Measurements from ENCODE around the gene TFR2. TPM values are rescaled to one million over a fixed set of nuclear protein-coding genes. Genes with fewer than 3 reads are reported as not detected.

Gene TFR2
- total RNA-seq, 4 donors from 2014 or later: 0.17 to 0.32 TPM; not detected in 2

- 81% methylated on average over 28 of the region's 29 CpGs for WGBS
- Histone ChIP-seq H3K4me3 (no peak overlapping the region), H3K4me1 (peaks cover 9 to 45% (median 42%) of the 10 kb centered on the region in 4 donors), H3K27me3 (no peaks in the 10 kb centered on the region), H3K9me3 (no peaks in the 10 kb centered on the region), H3K36me3 (peaks cover 72 to 100% (median 98%) of the 10 kb centered on the region in 4 donors), H3K27ac (replicated peaks in 1 of 4) (peak overlapping the region in 2 of 4 donors; percentile 75 to 100)
- intact Hi-C loops (cut with DNase I): no loop called here
- DNase-seq (ENCODE audit: extremely low spot score): no peak
- TF ChIP-seq CTCF (IDR thresholded peaks at IDR 0.05) (no peak), POLR2AphosphoS5 (IDR thresholded peaks at IDR 0.05) (peak in 1 of 2 donors; percentile 34), POLR2A (IDR thresholded peaks at IDR 0.05; ENCODE audit: low read depth) (no peak), EP300 (IDR thresholded peaks at IDR 0.05) (no peak)
Observed at GRCh38 chr7:100681491-100682227, 40.3 kb upstream of the TFR2 start.

- no peaks in the 10 kb centered on the region for H3K27me3 ChIP-seq
- no peaks in the 10 kb centered on the region for H3K9me3 ChIP-seq
- peak overlapping the region; percentile 63 to 100 (median 70) for H3K27ac ChIP-seq (replicated peaks in 1 of 4)
- peaks cover 18 to 53% (median 51%) of the 10 kb centered on the region in 4 donors for H3K4me1 ChIP-seq
- TF ChIP-seq CTCF (IDR thresholded peaks at IDR 0.05) (no peak), POLR2A (IDR thresholded peaks at IDR 0.05; ENCODE audit: low read depth) (no peak), POLR2AphosphoS5 (IDR thresholded peaks at IDR 0.05) (no peak), EP300 (IDR thresholded peaks at IDR 0.05) (no peak)
- intact Hi-C loops (cut with DNase I): no loop called here
- peaks cover 65 to 93% (median 92%) of the 10 kb centered on the region in 4 donors for H3K36me3 ChIP-seq
- no peak for DNase-seq (ENCODE audit: extremely low spot score)
- no peak overlapping the region for H3K4me3 ChIP-seq
- WGBS: 94% methylated on average over 3 of the region's 18 CpGs
Observed at GRCh38 chr7:100680576-100681271, 39.4 kb upstream of the TFR2 start.

- Histone ChIP-seq H3K9me3 (no peaks in the 10 kb centered on the region), H3K27me3 (no peaks in the 10 kb centered on the region), H3K4me3 (no peak overlapping the region), H3K27ac (replicated peaks in 1 of 4) (peak overlapping the region; percentile 63 to 100 (median 70)), H3K36me3 (peaks cover 58 to 86% (median 85%) of the 10 kb centered on the region in 4 donors), H3K4me1 (peaks cover 18 to 59% (median 53%) of the 10 kb centered on the region in 4 donors)
- intact Hi-C loops (cut with DNase I): no loop called here
- no peak for DNase-seq (ENCODE audit: extremely low spot score)
- TF ChIP-seq CTCF (IDR thresholded peaks at IDR 0.05) (no peak), EP300 (IDR thresholded peaks at IDR 0.05) (no peak), POLR2AphosphoS5 (IDR thresholded peaks at IDR 0.05) (peak; percentile 26 to 44), POLR2A (IDR thresholded peaks at IDR 0.05; ENCODE audit: low read depth) (no peak)
- 56% methylated on average over 12 of the region's 13 CpGs for WGBS
Observed at GRCh38 chr7:100679927-100680575, 38.7 kb upstream of the TFR2 start.

DNA sequence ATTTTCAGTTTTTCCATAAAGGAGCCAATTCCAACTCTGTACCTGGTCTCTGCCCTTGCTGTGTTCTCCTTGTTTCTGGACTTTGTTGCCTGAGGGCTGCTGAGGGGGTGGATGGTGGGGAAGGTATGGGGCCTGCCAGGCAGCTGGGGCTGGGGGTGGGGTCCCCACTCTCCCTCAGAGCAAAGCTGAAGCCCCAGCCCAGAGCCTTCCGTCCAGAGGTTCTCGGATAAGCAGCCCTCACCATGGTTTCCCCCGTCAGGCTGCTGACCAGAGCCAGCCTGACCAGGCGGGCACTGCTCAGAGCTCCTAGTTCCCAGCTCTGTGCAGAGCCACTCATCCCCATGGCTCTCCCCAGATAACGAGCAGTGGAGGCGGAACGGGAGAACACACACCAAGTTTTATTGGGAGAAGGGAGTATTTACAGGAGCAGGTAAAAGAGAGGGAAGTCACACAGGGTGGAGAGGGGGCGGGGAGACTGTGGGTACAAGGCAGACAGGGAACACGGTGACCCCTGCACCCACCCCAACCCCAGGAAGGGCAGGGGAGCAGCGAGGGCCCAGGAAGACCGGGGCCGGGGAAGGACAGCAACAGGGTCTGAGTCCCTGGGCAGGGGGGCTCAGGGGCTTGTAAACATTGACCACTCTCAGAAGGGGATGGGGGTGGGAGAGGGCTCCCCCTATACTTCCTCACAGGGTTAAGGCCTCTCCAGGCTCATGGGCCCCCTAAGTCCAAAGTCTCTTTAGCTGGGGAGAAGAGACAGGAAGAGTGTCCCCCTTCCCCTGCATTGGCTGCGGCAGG lies 38.0 kb upstream of the TFR2 start:
- Histone ChIP-seq H3K4me3 (no peak overlapping the region), H3K9me3 (no peaks in the 10 kb centered on the region), H3K4me1 (peaks cover 18 to 59% (median 53%) of the 10 kb centered on the region in 4 donors), H3K27me3 (no peaks in the 10 kb centered on the region), H3K36me3 (peaks cover 51 to 79% (median 78%) of the 10 kb centered on the region in 4 donors), H3K27ac (replicated peaks in 1 of 4) (peak overlapping the region; percentile 63 to 100 (median 70))
- no peak for DNase-seq (ENCODE audit: extremely low spot score)
- intact Hi-C loops (cut with DNase I): no loop called here
- 73% methylated on average over 13 of the region's 13 CpGs for WGBS
- TF ChIP-seq POLR2A (IDR thresholded peaks at IDR 0.05; ENCODE audit: low read depth) (no peak), CTCF (IDR thresholded peaks at IDR 0.05) (no peak), EP300 (IDR thresholded peaks at IDR 0.05) (no peak), POLR2AphosphoS5 (IDR thresholded peaks at IDR 0.05) (no peak)
